ENCODE measurements around the gene ANAPC2.

Gene ANAPC2

DNA sequence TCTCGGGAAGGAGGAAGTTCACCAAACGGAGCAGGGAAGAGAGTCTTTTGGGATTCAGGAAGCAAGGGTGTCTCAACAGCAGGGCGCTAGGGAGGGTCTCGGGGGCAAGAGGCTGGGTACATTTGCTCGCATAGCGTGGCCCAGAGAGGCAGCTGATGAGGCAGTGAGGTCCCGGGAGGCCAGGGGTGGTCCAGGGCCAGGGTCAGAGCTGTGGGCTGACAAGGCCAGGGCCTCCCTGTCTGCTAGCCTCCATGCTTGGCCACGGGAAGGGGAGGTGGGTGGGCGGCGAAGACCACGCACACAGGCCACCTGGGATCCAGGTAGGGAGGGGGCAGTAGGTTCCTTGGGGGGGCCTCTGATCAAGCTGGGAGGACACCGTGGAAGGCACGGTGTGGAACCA is 23.2 kb upstream of the ANAPC2 start:
- no peak overlapping the region for H3K4me3 ChIP-seq (ENCODE audit: low read length)
- no peak for DNase-seq (ENCODE audit: low read depth)
- TF ChIP-seq, protein P1, sequence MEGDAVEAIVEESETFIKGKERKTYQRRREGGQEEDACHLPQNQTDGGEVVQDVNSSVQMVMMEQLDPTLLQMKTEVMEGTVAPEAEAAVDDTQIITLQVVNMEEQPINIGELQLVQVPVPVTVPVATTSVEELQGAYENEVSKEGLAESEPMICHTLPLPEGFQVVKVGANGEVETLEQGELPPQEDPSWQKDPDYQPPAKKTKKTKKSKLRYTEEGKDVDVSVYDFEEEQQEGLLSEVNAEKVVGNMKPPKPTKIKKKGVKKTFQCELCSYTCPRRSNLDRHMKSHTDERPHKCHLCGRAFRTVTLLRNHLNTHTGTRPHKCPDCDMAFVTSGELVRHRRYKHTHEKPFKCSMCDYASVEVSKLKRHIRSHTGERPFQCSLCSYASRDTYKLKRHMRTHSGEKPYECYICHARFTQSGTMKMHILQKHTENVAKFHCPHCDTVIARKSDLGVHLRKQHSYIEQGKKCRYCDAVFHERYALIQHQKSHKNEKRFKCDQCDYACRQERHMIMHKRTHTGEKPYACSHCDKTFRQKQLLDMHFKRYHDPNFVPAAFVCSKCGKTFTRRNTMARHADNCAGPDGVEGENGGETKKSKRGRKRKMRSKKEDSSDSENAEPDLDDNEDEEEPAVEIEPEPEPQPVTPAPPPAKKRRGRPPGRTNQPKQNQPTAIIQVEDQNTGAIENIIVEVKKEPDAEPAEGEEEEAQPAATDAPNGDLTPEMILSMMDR (IDR thresholded peaks at IDR 0.05; ENCODE audit: insufficient read depth, low read depth, low read length, missing control alignments) = no peak

- H3K4me3 ChIP-seq (ENCODE audit: low read length) = peak overlapping the region; percentile 97
- TF ChIP-seq, protein P1 (IDR thresholded peaks at IDR 0.05; ENCODE audit: insufficient read depth, low read depth, low read length, missing control alignments) = no peak
- DNase-seq (ENCODE audit: low read depth) = no peak
Measured at GRCh38 chr9:137206602-137207001, 18.2 kb upstream of the ANAPC2 start.

DNA sequence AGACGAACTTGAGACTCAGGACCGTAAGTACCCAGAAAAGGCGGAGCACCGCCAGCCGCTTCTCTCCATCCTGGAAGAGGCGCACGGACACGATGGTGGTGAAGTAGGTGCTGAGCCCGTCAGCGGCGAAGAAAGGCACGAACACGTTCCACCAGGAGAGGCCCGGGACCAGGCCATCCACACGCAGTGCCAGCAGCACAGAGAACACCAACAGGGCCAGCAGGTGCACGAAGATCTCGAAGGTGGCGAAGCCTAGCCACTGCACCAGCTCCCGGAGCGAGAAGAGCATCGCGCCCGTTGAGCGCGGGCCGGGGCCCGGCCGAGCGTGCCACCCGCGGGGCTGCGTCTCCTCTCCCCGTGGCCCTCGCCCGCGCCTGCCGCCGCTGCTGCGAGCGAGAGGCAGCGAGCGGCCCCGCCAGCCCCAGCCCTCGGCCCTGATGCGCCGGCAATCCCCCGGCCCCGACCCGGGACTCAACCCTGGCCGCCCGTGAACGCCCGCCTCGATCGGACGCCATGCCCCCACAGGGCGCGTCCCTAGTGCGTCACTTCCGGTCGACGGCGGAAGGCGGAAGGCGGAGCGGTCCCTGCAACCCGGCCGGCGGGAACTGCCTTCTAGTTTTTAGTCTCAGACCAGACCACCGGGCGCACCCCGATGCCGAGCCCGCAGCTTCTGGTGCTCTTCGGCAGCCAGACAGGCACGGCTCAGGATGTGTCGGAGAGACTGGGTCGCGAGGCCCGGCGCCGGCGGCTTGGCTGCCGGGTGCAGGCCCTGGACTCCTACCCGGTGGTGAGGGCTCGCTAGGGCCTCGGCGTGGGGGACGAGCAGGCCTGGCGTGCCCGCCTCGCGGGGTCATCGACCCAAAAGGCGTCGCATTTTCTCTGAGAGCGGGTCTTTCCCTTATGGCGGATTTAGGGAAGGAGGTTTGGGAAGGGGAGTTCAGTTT is 17.0 kb upstream of the ANAPC2 start, which contains the start of the genes NDOR1 and TMEM203:
Gene NDOR1, plus strand, starts transcription at position 575 of the 944 bp plus-strand sequence. Its CDS starts 78 bp downstream, at position 653.
Gene TMEM203, minus strand, starts transcription at position 523 of the 944 bp plus-strand sequence. Its CDS starts 234 bp downstream, at position 289.
- peak; percentile 89 for DNase-seq (ENCODE audit: low read depth)
- TF ChIP-seq, protein P1 (IDR thresholded peaks at IDR 0.05; ENCODE audit: insufficient read depth, low read depth, low read length, missing control alignments) = no peak
- H3K4me3 ChIP-seq (ENCODE audit: low read length) = peak within 1 kb of the TSS; percentile 97

GRCh38 chr9:137204731-137205125 is 16.4 kb upstream of the ANAPC2 start:
- TF ChIP-seq, protein P1 (IDR thresholded peaks at IDR 0.05; ENCODE audit: insufficient read depth, low read depth, low read length, missing control alignments) = no peak
- H3K4me3 ChIP-seq (ENCODE audit: low read length) = peak overlapping the region; percentile 97
- DNase-seq (ENCODE audit: low read depth) = no peak

- TF ChIP-seq, protein P1 (IDR thresholded peaks at IDR 0.05; ENCODE audit: insufficient read depth, low read depth, low read length, missing control alignments) = no peak
- DNase-seq (ENCODE audit: low read depth) = no peak
- no peak overlapping the region for H3K4me3 ChIP-seq (ENCODE audit: low read length)
Measured at GRCh38 chr9:137202966-137203365, 14.6 kb upstream of the ANAPC2 start.

- H3K4me3 ChIP-seq (ENCODE audit: low read length) = peak overlapping the region; percentile 64
- DNase-seq (ENCODE audit: low read depth) = no peak
- TF ChIP-seq, protein P1 (IDR thresholded peaks at IDR 0.05; ENCODE audit: insufficient read depth, low read depth, low read length, missing control alignments) = no peak
Measured at GRCh38 chr9:137201205-137201868, 13.0 kb upstream of the ANAPC2 start.
